Hematopoietic multipotent progenitor cell treated with erythropoietin and hydrocortisone succinate and interleukin-3 and kit ligand, for 6 days (in vitro differentiated cells): Measurements from ENCODE around the gene FEM1B.

Experiments
- DNase-seq: peaks from one replicate; pipeline ENCODE4 v3.0.0-alpha.2; 2015

The FEM1B gene

GRCh38 chr15:68330416-68330815 lies 52.9 kb downstream of the FEM1B start:
- DNase-seq, result no peak

- no peak for DNase-seq
Measured at GRCh38 chr15:68330901-68331300, 53.4 kb downstream of the FEM1B start.

- DNase-seq, result no peak
Measured at GRCh38 chr15:68332266-68332665, 54.7 kb downstream of the FEM1B start.

GRCh38 chr15:68333775-68334470 lies 56.4 kb downstream of the FEM1B start:
- DNase-seq, result no peak

GRCh38 chr15:68334661-68335124 lies 57.1 kb downstream of the FEM1B start:
- no peak for DNase-seq

- DNase-seq, result no peak
Measured at GRCh38 chr15:68335251-68335650, 57.7 kb downstream of the FEM1B start.

GRCh38 chr15:68335655-68336054 lies 58.1 kb downstream of the FEM1B start:
- DNase-seq, result no peak

- no peak for DNase-seq
Measured at GRCh38 chr15:68336516-68336915, 59.0 kb downstream of the FEM1B start.

GRCh38 chr15:68337826-68338225 lies 60.3 kb downstream of the FEM1B start:
- DNase-seq, result no peak

- DNase-seq, result no peak
Measured at GRCh38 chr15:68339481-68339880, 61.9 kb downstream of the FEM1B start.

- DNase-seq, result no peak
Measured at GRCh38 chr15:68340726-68341671, 63.5 kb downstream of the FEM1B start.

GRCh38 chr15:68341760-68342725 lies 64.5 kb downstream of the FEM1B start:
- DNase-seq, result no peak

GRCh38 chr15:68343579-68344225 lies 66.2 kb downstream of the FEM1B start:
- no peak for DNase-seq

- no peak for DNase-seq
Measured at GRCh38 chr15:68344600-68344999, 67.1 kb downstream of the FEM1B start.
